H1 (cell line): Measurements from ENCODE around the gene CDCA4. TPM values are rescaled to one million over a fixed set of nuclear protein-coding genes. Genes with fewer than 3 reads are reported as not detected.

Source experiments
- CTCF ChIA-PET: fragments of 300-600 bp; sonication (Branson Sonifier 250); formaldehyde crosslinking; loops from one replicate; lab custom pipeline; 2021; ENCODE audit not compliant: partially characterized antibody; lab: Charles Lee
- POLR2A ChIA-PET: fragments of 300-600 bp; sonication (Branson Sonifier 250); formaldehyde crosslinking; loops from one replicate; lab custom pipeline; 2021; ENCODE audit warnings: inconsistent platforms; ENCODE audit not compliant: partially characterized antibody; lab: Charles Lee
- DNase-seq, 2 experiments: peaks; one replicate each; pipeline versions ENCODE4 v3.0.0 to v3.0.0-alpha.2; 2010 to 2022; ENCODE audit warnings: low spot score in 2 of 2, low read depth in 1 of 2, mixed read lengths in 1 of 2
- FAIRE-seq: peaks from 2 replicates; lab custom pipeline; 2011; peaks lifted over from hg19 to GRCh38; lab: Jason Lieb, UNC
- H2AFZ ChIP-seq: 2 replicates; pipeline ENCODE4 v1.8.1; 2012; ENCODE audit warnings: low read length, inconsistent platforms
- H2AK5ac ChIP-seq: 2 replicates; pipeline ENCODE4 v1.6.1; 2013; ENCODE audit warnings: low read depth, low read length
- H2BK120ac ChIP-seq: replicated peaks from 2 replicates; pipeline ENCODE3; 2013; ENCODE audit warnings: low read depth, low read length, inconsistent platforms
- H2BK12ac ChIP-seq: 2 replicates; pipeline ENCODE4 v1.6.1; 2013; ENCODE audit warnings: low read depth, low read length
- H2BK15ac ChIP-seq: 2 replicates; pipeline ENCODE4 v1.6.1; 2013; ENCODE audit warnings: low read length
- H2BK20ac ChIP-seq: 2 replicates; pipeline ENCODE4 v1.6.1; 2013; ENCODE audit warnings: low read length
- H2BK5ac ChIP-seq: 2 replicates; pipeline ENCODE4 v1.6.1; 2013; ENCODE audit warnings: low read depth, low read length
- H3K14ac ChIP-seq: 2 replicates; pipeline ENCODE4 v1.6.1; 2013; ENCODE audit warnings: inconsistent platforms; ENCODE audit not compliant: insufficient read length
- H3K18ac ChIP-seq: 2 replicates; pipeline ENCODE4 v1.6.1; 2013; ENCODE audit warnings: low read length; ENCODE audit errors: extremely low read depth
- H3K23ac ChIP-seq: 2 replicates; pipeline ENCODE4 v1.6.1; 2013; ENCODE audit warnings: inconsistent platforms; ENCODE audit not compliant: insufficient read length
- H3K23me2 ChIP-seq: 2 replicates; pipeline ENCODE4 v1.6.1; 2013; ENCODE audit warnings: low read depth, low read length
- H3K27ac ChIP-seq: 2 replicates; pipeline ENCODE4 v1.6.1; 2011; ENCODE audit warnings: low read depth, low read length, inconsistent platforms
- H3K27me3 ChIP-seq, 4 experiments: replicated peaks in 1 of 4; 1 replicate in 1 of 4; 2 replicates in 3 of 4; pipeline versions ENCODE4 v1.6.1 to v1.8.1; 2011 to 2013; ENCODE audit warnings: low read length in 3 of 4, mild to moderate bottlenecking in 3 of 4, inconsistent platforms in 2 of 4, mixed read lengths in 2 of 4, moderate library complexity in 1 of 4; ENCODE audit not compliant: control insufficient read depth in 3 of 4, insufficient read depth in 3 of 4; ENCODE audit errors: extremely low read depth in 1 of 4
- H3K36me3 ChIP-seq, 4 experiments: 2 replicates each; pipeline versions ENCODE4 v1.6.1 to v1.8.1; 2011 to 2013; ENCODE audit warnings: mild to moderate bottlenecking in 4 of 4, low read length in 3 of 4, moderate library complexity in 2 of 4, control low read depth in 1 of 4, inconsistent platforms in 1 of 4; ENCODE audit not compliant: insufficient read depth in 4 of 4, control insufficient read depth in 2 of 4
- H3K4ac ChIP-seq: replicated peaks from 2 replicates; pipeline ENCODE3; 2013; ENCODE audit warnings: low read length, low read depth, mixed read lengths, inconsistent platforms; ENCODE audit not compliant: insufficient read length
- H3K4me1 ChIP-seq, 4 experiments: replicated peaks in 1 of 4; 1 replicate in 1 of 4; 2 replicates in 3 of 4; pipeline versions ENCODE4 v1.6.1 to v1.8.1; 2011 to 2013; ENCODE audit warnings: low read length in 3 of 4, inconsistent platforms in 2 of 4, mixed read lengths in 1 of 4; ENCODE audit not compliant: insufficient read depth in 4 of 4, control insufficient read depth in 3 of 4
- H3K4me2 ChIP-seq, 2 experiments: 2 replicates each; pipeline versions ENCODE4 v1.6.1 to v1.8.1; 2011 to 2013; ENCODE audit warnings: low read depth in 2 of 2, low read length in 2 of 2, control low read depth in 1 of 2, inconsistent platforms in 1 of 2, mild to moderate bottlenecking in 1 of 2; ENCODE audit not compliant: insufficient read depth in 1 of 2
- H3K4me3 ChIP-seq, 4 experiments: fragments of 200-600, 300-600 bp in 1 of 4; sonication (generic), shearing (Covaris generic), sonication (Bioruptor Twin) in 1 of 4; 2 replicates each; pipeline versions ENCODE4 v1.5.1 to v1.8.1; 2011 to 2016; ENCODE audit warnings: low read length in 4 of 4, low read depth in 3 of 4, control low read depth in 2 of 4, inconsistent platforms in 2 of 4, mild to moderate bottlenecking in 2 of 4, mixed read lengths in 1 of 4, moderate library complexity in 1 of 4; ENCODE audit not compliant: insufficient read depth in 2 of 4; ENCODE audit errors: extremely low read depth in 1 of 4
- H3K56ac ChIP-seq: replicated peaks from 2 replicates; pipeline ENCODE3; 2013; ENCODE audit warnings: low read depth, mild to moderate bottlenecking, mixed read lengths, low read length, inconsistent platforms; ENCODE audit not compliant: insufficient read length
- H3K79me1 ChIP-seq: 2 replicates; pipeline ENCODE4 v1.6.1; 2013; ENCODE audit warnings: low read depth, low read length, control low read depth
- H3K79me2 ChIP-seq, 2 experiments: 2 replicates each; pipeline versions ENCODE4 v1.6.1 to v1.8.1; 2012 to 2013; ENCODE audit warnings: low read length in 2 of 2, mild to moderate bottlenecking in 2 of 2, inconsistent platforms in 1 of 2; ENCODE audit not compliant: insufficient read depth in 2 of 2, control insufficient read depth in 1 of 2
- H3K9ac ChIP-seq, 4 experiments: replicated peaks in 1 of 4; 1 replicate in 1 of 4; 2 replicates in 3 of 4; pipeline versions ENCODE4 v1.6.1 to v1.8.1; 2011 to 2013; ENCODE audit warnings: low read depth in 3 of 4, low read length in 3 of 4, control low read depth in 2 of 4, mild to moderate bottlenecking in 2 of 4, moderate library complexity in 2 of 4, inconsistent platforms in 1 of 4; ENCODE audit errors: extremely low read depth in 1 of 4
- H3K9me3 ChIP-seq, 2 experiments: 2 replicates each; pipeline versions ENCODE4 v1.6.1 to v1.8.1; 2012 to 2013; ENCODE audit warnings: mild to moderate bottlenecking in 2 of 2, moderate library complexity in 2 of 2, control low read depth in 1 of 2, inconsistent platforms in 1 of 2, low read depth in 1 of 2, low read length in 1 of 2, mixed read lengths in 1 of 2; ENCODE audit not compliant: insufficient read depth in 2 of 2
- H4K20me1 ChIP-seq, 2 experiments: replicated peaks in 1 of 2; 2 replicates each; pipeline versions ENCODE3 to v1.8.1; 2011 to 2013; ENCODE audit warnings: inconsistent platforms in 2 of 2, low read length in 2 of 2, mild to moderate bottlenecking in 1 of 2; ENCODE audit not compliant: insufficient read depth in 2 of 2, control insufficient read depth in 1 of 2
- H4K5ac ChIP-seq: 2 replicates; pipeline ENCODE4 v1.6.1; 2013; ENCODE audit warnings: low read length, low read depth, mixed read lengths, inconsistent platforms; ENCODE audit not compliant: insufficient read length
- H4K8ac ChIP-seq: 2 replicates; pipeline ENCODE4 v1.8.0; 2013; ENCODE audit warnings: mild to moderate bottlenecking, moderate library complexity, low read length, inconsistent platforms; ENCODE audit not compliant: insufficient read depth; ENCODE audit errors: extremely low read depth
- H4K91ac ChIP-seq: replicated peaks from 2 replicates; pipeline ENCODE3; 2013; ENCODE audit warnings: low read length, mixed read lengths, inconsistent platforms; ENCODE audit not compliant: insufficient read length
- CBX5 ChIP-seq: fragments of 300-800, 300-1000 bp; sonication (generic); IDR thresholded peaks from 2 replicates; pipeline ENCODE4 v1.7.1; 2016; ENCODE audit warnings: antibody characterized with exemption, low read length, low read depth
- CHD1 ChIP-seq: IDR thresholded peaks from 2 replicates; pipeline ENCODE4 v1.6.1; 2012; ENCODE audit warnings: low read depth, low read length, improper control_type of control experiment
- CHD2 ChIP-seq: IDR thresholded peaks from 2 replicates; pipeline ENCODE4 v1.6.1; 2012; ENCODE audit warnings: low read length, improper control_type of control experiment
- CTBP2 ChIP-seq: IDR thresholded peaks from 2 replicates; pipeline ENCODE4 v1.7.0; 2011; ENCODE audit warnings: borderline replicate concordance, mild to moderate bottlenecking, moderate library complexity, mixed read lengths, low read length; ENCODE audit not compliant: insufficient read depth, insufficient read length
- EZH2 ChIP-seq: fragments of 200-600 bp; sonication (generic); IDR thresholded peaks from 2 replicates; pipeline ENCODE4 v1.7.1; 2012; ENCODE audit warnings: low read depth, mild to moderate bottlenecking, moderate library complexity, low read length, inconsistent platforms; ENCODE audit not compliant: severe bottlenecking
- SRF ChIP-seq: IDR thresholded peaks from 2 replicates; pipeline ENCODE4 v1.6.1; 2011; ENCODE audit warnings: mild to moderate bottlenecking, low read depth, low read length, moderate library complexity
- WGBS, 2 experiments: shearing (Covaris generic) in 1 of 2; methylation state at CpG; one replicate each; pipeline versions ENCODE4 v1.1.6 to v1.1.7; 2013 to 2015; ENCODE audit warnings: low lambda C conversion rate in 2 of 2, mixed read lengths in 2 of 2, inconsistent platforms in 1 of 2, low coverage in 1 of 2, missing lambda C conversion rate in 1 of 2; ENCODE audit not compliant: insufficient replicate concordance in 2 of 2, insufficient coverage in 1 of 2, insufficient read length in 1 of 2; ENCODE audit errors: extremely low coverage in 1 of 2, missing lambda C conversion rate in 1 of 2; 5-methylcytosine and 5-hydroxymethylcytosine counted together
- polyA plus RNA-seq, 7 experiments: library from polyadenylated mRNA; depleted of rRNA in 3 of 7; stranded (reverse) in 5 of 7; unstranded in 2 of 7; fragments of >200 nt in 5 of 7; fragments of 200-250 nt in 2 of 7; gene quantifications; 1 replicate in 5 of 7; 2 replicates in 1 of 7; 4 replicates in 1 of 7; pipeline versions ENCODE4 v1.2.1 to v1.2.3, GENCODE V29; 2011 to 2013; ENCODE audit warnings: missing spikeins in 2 of 7, mixed read lengths in 2 of 7
- total RNA-seq: library from RNA; stranded (reverse); fragmentation: NEBNext Ultra II Directional; extraction: Animal tissue kit (Norgen Biotek cat#: 25700); gene quantifications from 2 replicates; pipeline ENCODE4 v1.2.1, GENCODE V29; 2021
- TF ChIP-seq, protein P1 (sequence below): IDR thresholded peaks from 2 replicates; pipeline ENCODE4 v1.6.1; 2012; ENCODE audit warnings: inconsistent platforms
- TF ChIP-seq, protein P2 (sequence below), 3 experiments: IDR thresholded peaks; 1 replicate in 2 of 3; 2 replicates in 1 of 3; pipeline versions ENCODE4 v1.5.1 to v1.6.1; 2011; ENCODE audit warnings: low read length in 3 of 3, mild to moderate bottlenecking in 3 of 3, inconsistent platforms in 2 of 3, low read depth in 1 of 3, moderate library complexity in 1 of 3; ENCODE audit not compliant: insufficient read depth in 1 of 3; ENCODE audit errors: control extremely low read depth in 1 of 3

Gene CDCA4
- total and polyA plus RNA-seq, 2 of the 8 experiments (the other 6 are each of a cell fraction or from before 2014, with no cell fraction given), result 49.9 to 62.4 TPM

DNA sequence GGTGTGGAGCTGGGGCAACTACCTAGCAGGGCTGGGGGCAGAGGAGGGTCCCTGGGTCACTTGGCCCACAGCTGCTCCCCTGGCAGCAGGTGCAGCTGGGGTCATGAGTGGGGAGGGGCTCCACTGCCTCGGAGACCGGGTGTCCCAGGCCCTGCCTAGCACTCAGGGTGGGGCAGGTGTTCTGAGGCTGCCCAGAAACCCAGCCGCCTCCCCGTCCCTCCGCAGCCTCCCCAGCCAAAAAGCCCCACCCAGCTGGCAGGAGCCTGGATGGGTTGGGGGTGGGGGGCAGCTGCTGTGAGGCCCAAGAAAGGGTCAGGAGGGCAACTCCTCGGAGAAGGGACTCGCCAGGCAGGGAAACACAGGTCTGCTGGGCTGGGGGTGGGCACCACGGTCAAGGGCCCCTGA lies 53.9 kb downstream of the CDCA4 start:
- H3K36me3 ChIP-seq, result no peaks in the 10 kb centered on the region
- H2BK5ac ChIP-seq, result 0 out of 2 replicates have a peak overlapping the region, but pooled peaks have one; percentile 69
- peaks cover 0 to 25% (median 15%) of the 10 kb centered on the region in 4 experiments; a peak in 6 of 7 replicates for H3K4me1 ChIP-seq
- no peak overlapping the region; the same call in 1 of the 2 replicates for H2AFZ ChIP-seq
- no peaks in the 10 kb centered on the region for H3K9me3 ChIP-seq
- H2BK20ac ChIP-seq, result no peak overlapping the region
- FAIRE-seq (no peak), DNase-seq (no peak)
- no peak overlapping the region for H2AK5ac ChIP-seq
- peaks cover 0 to 13% (median 6%) of the 10 kb centered on the region in 4 experiments; a peak in 3 of 7 replicates for H3K27me3 ChIP-seq
- H3K9ac ChIP-seq, result no peak overlapping the region; a peak in 1 of 7 replicates
- H3K23ac ChIP-seq, result no peak overlapping the region
- no peak overlapping the region for H2BK15ac ChIP-seq
- H4K5ac ChIP-seq, result no peak overlapping the region
- no peaks in the 10 kb centered on the region for H3K79me2 ChIP-seq
- H2BK12ac ChIP-seq, result peak overlapping the region; percentile 77; the same call in 1 of the 2 replicates
- no peak overlapping the region for H3K14ac ChIP-seq
- H4K8ac ChIP-seq, result no peak overlapping the region
- H4K91ac ChIP-seq, result peak overlapping the region; percentile 85
- H3K56ac ChIP-seq, result no peak overlapping the region
- ChIA-PET POLR2A (interaction anchor here (1.2 kb wide), 1 partner anchor 123 kb away, joined by 3 read pairs; no protein-coding TSS in a partner anchor), CTCF (interaction anchor here (0.7 to 11.5 kb wide), 5 partner anchors 10 to 78 kb away, joined by 3 to 161 read pairs (median 5); no protein-coding TSS in a partner anchor)
- TF ChIP-seq CHD1, result no peak
- no peak for TF ChIP-seq CTBP2
- TF ChIP-seq, protein P1, sequence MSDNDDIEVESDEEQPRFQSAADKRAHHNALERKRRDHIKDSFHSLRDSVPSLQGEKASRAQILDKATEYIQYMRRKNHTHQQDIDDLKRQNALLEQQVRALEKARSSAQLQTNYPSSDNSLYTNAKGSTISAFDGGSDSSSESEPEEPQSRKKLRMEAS, result no peak
- no peak for TF ChIP-seq CHD2
- no peak for TF ChIP-seq CBX5
- TF ChIP-seq, protein P2, sequence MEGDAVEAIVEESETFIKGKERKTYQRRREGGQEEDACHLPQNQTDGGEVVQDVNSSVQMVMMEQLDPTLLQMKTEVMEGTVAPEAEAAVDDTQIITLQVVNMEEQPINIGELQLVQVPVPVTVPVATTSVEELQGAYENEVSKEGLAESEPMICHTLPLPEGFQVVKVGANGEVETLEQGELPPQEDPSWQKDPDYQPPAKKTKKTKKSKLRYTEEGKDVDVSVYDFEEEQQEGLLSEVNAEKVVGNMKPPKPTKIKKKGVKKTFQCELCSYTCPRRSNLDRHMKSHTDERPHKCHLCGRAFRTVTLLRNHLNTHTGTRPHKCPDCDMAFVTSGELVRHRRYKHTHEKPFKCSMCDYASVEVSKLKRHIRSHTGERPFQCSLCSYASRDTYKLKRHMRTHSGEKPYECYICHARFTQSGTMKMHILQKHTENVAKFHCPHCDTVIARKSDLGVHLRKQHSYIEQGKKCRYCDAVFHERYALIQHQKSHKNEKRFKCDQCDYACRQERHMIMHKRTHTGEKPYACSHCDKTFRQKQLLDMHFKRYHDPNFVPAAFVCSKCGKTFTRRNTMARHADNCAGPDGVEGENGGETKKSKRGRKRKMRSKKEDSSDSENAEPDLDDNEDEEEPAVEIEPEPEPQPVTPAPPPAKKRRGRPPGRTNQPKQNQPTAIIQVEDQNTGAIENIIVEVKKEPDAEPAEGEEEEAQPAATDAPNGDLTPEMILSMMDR (IDR thresholded peaks at IDR 0.05; ENCODE audit: control extremely low read depth in 1 of 3, insufficient read depth in 1 of 3, low read depth in 1 of 3, low read length in 3 of 3), result no peak
- TF ChIP-seq SRF, result no peak
- TF ChIP-seq EZH2, result no peak
- H2BK120ac ChIP-seq, result no peak overlapping the region
- no peak overlapping the region for H3K27ac ChIP-seq
- H3K18ac ChIP-seq, result peak overlapping the region; percentile 55; the same call in 1 of the 2 replicates
- 65% methylated on average over 8 of the region's 8 CpGs; no CpG with 5 or more reads in 1 of the 2 experiments for WGBS, 2 experiments
- H4K20me1 ChIP-seq, result no peaks in the 10 kb centered on the region
- H3K4me3 ChIP-seq, result peak overlapping the region; percentile 20 to 56 (median 36); a peak in 7 of 8 replicates
- H3K4me2 ChIP-seq, result peak overlapping the region; percentile 67 to 98
- H3K23me2 ChIP-seq, result peaks cover 5% of the 10 kb centered on the region
- no peaks in the 10 kb centered on the region for H3K79me1 ChIP-seq
- no peak overlapping the region for H3K4ac ChIP-seq
